HG02623 (cell line): ENCODE measurements around the gene RNASE4.
"Not testable (repeated sequence)": the region's sequence is repeated elsewhere in the genome, so short reads cannot be mapped to it uniquely, and the experiment has no call there.

ENCODE experiments used
- ATAC-seq: cut with Tn5 transposase; IDR thresholded peaks from one replicate; pipeline ENCODE4 v1.9.1; 2021; ENCODE audit warnings: moderate library complexity; ENCODE audit not compliant: unreplicated experiment

Gene RNASE4

GRCh38 chr14:20697273-20698017 is 13.1 kb downstream of the RNASE4 start:
- no peak for ATAC-seq

GRCh38 chr14:20698018-20698329 is 13.6 kb downstream of the RNASE4 start:
- no peak for ATAC-seq

- ATAC-seq = no peak
Observed at GRCh38 chr14:20698934-20699333, 14.6 kb downstream of the RNASE4 start.

- ATAC-seq = no peak
Observed at GRCh38 chr14:20699931-20700330, 15.6 kb downstream of the RNASE4 start.

- not testable (repeated sequence) for ATAC-seq
Observed at GRCh38 chr14:20700965-20701364, 16.6 kb downstream of the RNASE4 start.

GRCh38 chr14:20706657-20707355 is 22.4 kb downstream of the RNASE4 start:
- ATAC-seq = no peak

GRCh38 chr14:20707622-20708021 is 23.3 kb downstream of the RNASE4 start:
- no peak for ATAC-seq

- ATAC-seq = no peak
Observed at GRCh38 chr14:20711261-20711660, 26.9 kb downstream of the RNASE4 start.

- ATAC-seq = no peak
Observed at GRCh38 chr14:20711685-20712084, 27.3 kb downstream of the RNASE4 start.

GRCh38 chr14:20712904-20713303 is 28.5 kb downstream of the RNASE4 start:
- ATAC-seq = no peak

GRCh38 chr14:20714593-20715250 is 30.4 kb downstream of the RNASE4 start:
- no peak for ATAC-seq

GRCh38 chr14:20719777-20720176 is 35.4 kb downstream of the RNASE4 start:
- no peak for ATAC-seq

- no peak for ATAC-seq
Observed at GRCh38 chr14:20720741-20721140, 36.4 kb downstream of the RNASE4 start.

- no peak for ATAC-seq
Observed at GRCh38 chr14:20722016-20722415, 37.7 kb downstream of the RNASE4 start.

GRCh38 chr14:20723488-20723887 is 39.1 kb downstream of the RNASE4 start:
- ATAC-seq = no peak

- not testable (repeated sequence) for ATAC-seq
Observed at GRCh38 chr14:20726121-20726520, 41.8 kb downstream of the RNASE4 start.

- ATAC-seq = no peak
Observed at GRCh38 chr14:20726531-20726930, 42.2 kb downstream of the RNASE4 start.

GRCh38 chr14:20730891-20731290 is 46.5 kb downstream of the RNASE4 start:
- no peak for ATAC-seq

GRCh38 chr14:20732477-20732876 is 48.1 kb downstream of the RNASE4 start:
- no peak for ATAC-seq

GRCh38 chr14:20732979-20733635 is 48.7 kb downstream of the RNASE4 start:
- no peak for ATAC-seq

- ATAC-seq = no peak
Observed at GRCh38 chr14:20733684-20734429, 49.5 kb downstream of the RNASE4 start.
